DND-41 (cell line): Measurements from ENCODE around the gene EPHA3.

ENCODE experiments used
- CTCF ChIP-seq: IDR thresholded peaks from 2 replicates; pipeline ENCODE4 v1.5.1; 2012; ENCODE audit warnings: borderline replicate concordance, low read length, moderate library complexity, mild to moderate bottlenecking; ENCODE audit not compliant: poor library complexity, severe bottlenecking; ENCODE audit errors: extremely low read depth
- EZH2 ChIP-seq: IDR thresholded peaks from 3 replicates; pipeline ENCODE4 v1.6.1; 2012; ENCODE audit warnings: borderline replicate concordance, low read depth, mild to moderate bottlenecking, moderate library complexity, low read length, inconsistent platforms; ENCODE audit not compliant: severe bottlenecking

DNA sequence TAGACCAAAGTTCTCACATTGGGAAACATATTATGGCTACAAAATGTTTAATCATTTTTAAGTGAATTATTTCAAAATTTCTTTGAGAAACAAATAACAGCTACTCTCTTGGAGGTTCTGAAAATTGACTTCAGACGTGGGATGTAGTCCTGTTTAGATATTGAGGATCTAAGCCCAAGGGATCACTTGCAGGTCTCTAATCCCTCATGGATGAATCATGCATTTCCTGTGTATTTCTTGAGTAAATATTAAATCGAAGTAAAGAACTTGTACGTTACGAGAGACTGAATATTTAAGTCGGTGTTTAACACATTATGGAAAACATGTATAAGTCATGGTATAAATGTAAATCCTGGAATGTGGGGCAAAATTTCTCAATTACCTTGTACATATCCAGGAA is 119.8 kb downstream of the EPHA3 start:
- TF ChIP-seq CTCF (no peak), EZH2 (no peak)
